Measurements from ENCODE around the gene EBP. TPM values are rescaled to one million over a fixed set of nuclear protein-coding genes. Genes with fewer than 3 reads are reported as not detected.

The EBP gene
- total RNA-seq, 2 experiments from 2014 or later: 359 to 395 TPM

Other genes with a start within 250 kb of the EBP start
- not detected for gene SSX3, start 165.1 kb upstream of the EBP start, total RNA-seq
- gene SSX4, start 138.3 kb upstream of the EBP start, total RNA-seq: not detected
- not detected for gene SSX4B, start 109.8 kb upstream of the EBP start, total RNA-seq
- gene SLC38A5, start 51.5 kb upstream of the EBP start, total RNA-seq: 100 to 1,000 TPM in 1 of 2 experiments, 10 to 100 TPM in 1; 93.9 to 123 TPM
- gene FTSJ1, start 45.6 kb upstream of the EBP start, total RNA-seq: 10 to 100 TPM; 72.7 to 75.4 TPM
- gene PORCN, start 12.8 kb upstream of the EBP start, total RNA-seq: 10 to 100 TPM; 22.4 to 25.7 TPM
- gene TBC1D25, start 17.9 kb downstream of the EBP start, total RNA-seq: 10 to 100 TPM; 23.2 to 26.3 TPM
- gene RBM3, start 52.7 kb downstream of the EBP start, total RNA-seq: 100 to 1,000 TPM; 149 to 183 TPM
- 10 to 100 TPM; 32.6 to 42.9 TPM for gene WDR13, start 75.7 kb downstream of the EBP start, total RNA-seq
- 100 to 1,000 TPM; 138 to 161 TPM for gene WAS, start 162.0 kb downstream of the EBP start, total RNA-seq
- 10 to 100 TPM; 40.1 to 41.4 TPM for gene SUV39H1, start 174.9 kb downstream of the EBP start, total RNA-seq
- not detected for gene GLOD5, start 239.9 kb downstream of the EBP start, total RNA-seq

Data from activated CD8-positive, alpha-beta memory T cell treated with anti-CD3 and anti-CD28 coated beads, Interleukin-2, amount 10 ng/mL, durations not matched to agents 7 days and 5 days (primary cell).